AG04450 (cell line): ENCODE measurements around the gene WNT7B. TPM values are rescaled to one million over a fixed set of nuclear protein-coding genes. Genes with fewer than 3 reads are reported as not detected.

ENCODE experiments used
- CTCF ChIA-PET: fragments of 300-600, 350-600 bp; formaldehyde crosslinking; extraction: SDS; loops from one replicate; lab custom pipeline; 2022; ENCODE audit warnings: antibody characterized with exemption, inconsistent platforms; lab: Charles Lee
- POLR2A ChIA-PET: fragments of 350-600 bp; formaldehyde crosslinking; extraction: SDS; loops from one replicate; lab custom pipeline; 2021; ENCODE audit warnings: antibody characterized with exemption, inconsistent platforms; lab: Yijun Ruan, JAX
- DNase-seq: peaks from one replicate; pipeline ENCODE4 v3.0.0-alpha.2; 2011; ENCODE audit warnings: low read depth, low spot score
- H3K27ac ChIP-seq: one replicate; pipeline ENCODE4 v1.5.1; 2012; ENCODE audit warnings: low read depth, low read length, control low read depth
- H3K27me3 ChIP-seq: one replicate; pipeline ENCODE4 v1.6.0; 2012; ENCODE audit warnings: low read length; ENCODE audit not compliant: control insufficient read depth, insufficient read depth
- H3K4me3 ChIP-seq: 2 replicates; pipeline ENCODE4 v1.5.1; 2011; ENCODE audit warnings: mild to moderate bottlenecking, low read depth, low read length, control low read depth
- H3K9me3 ChIP-seq: 2 replicates; pipeline ENCODE4 v1.5.1; 2012; ENCODE audit warnings: low read length; ENCODE audit not compliant: control insufficient read depth, insufficient read depth
- polyA plus RNA-seq: library from polyadenylated mRNA; depleted of rRNA; stranded (reverse); fragments of >200 nt; gene quantifications from 2 replicates; pipeline ENCODE4 v1.2.3, GENCODE V29; 2011
- TF ChIP-seq, protein P1 (sequence below): IDR thresholded peaks from 2 replicates; pipeline ENCODE4 v1.5.1; 2011; ENCODE audit warnings: low read depth, low read length, control low read depth, inconsistent platforms

WNT7B gene
- polyA plus RNA-seq, 1 experiment, result 0.56 TPM

DNA sequence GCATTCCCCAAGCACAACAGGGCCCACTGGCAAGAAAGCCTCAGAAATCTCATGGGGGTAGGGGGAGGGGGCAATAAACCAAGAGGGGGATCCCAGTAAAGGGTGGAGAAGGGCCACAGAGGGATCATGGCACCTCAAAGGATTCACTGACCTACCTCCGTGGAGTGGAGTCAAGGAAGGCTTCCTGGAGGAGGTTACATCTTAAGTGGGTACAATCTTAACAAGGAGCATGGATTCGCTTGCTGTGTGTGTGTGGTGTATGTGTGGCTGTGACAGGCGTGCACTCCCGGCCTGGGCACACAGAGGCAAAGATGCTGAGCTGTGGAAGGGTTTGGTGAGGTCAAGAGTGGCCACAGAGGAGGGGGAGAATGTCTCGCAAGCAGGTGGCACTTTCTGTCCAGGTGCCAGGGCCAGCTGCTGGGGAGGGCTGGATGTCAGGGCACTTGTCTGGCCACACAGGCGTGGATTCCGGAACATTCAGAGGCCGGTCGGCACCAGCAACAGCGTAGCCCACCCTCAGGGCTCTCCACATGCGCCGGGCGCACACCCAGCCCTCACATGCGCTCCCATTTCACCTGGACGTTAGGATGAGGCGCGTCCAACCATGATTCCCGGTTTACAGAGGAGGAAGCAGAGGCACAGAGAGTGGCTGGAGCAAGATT is 43.3 kb downstream of the WNT7B start:
- TF ChIP-seq, protein P1, sequence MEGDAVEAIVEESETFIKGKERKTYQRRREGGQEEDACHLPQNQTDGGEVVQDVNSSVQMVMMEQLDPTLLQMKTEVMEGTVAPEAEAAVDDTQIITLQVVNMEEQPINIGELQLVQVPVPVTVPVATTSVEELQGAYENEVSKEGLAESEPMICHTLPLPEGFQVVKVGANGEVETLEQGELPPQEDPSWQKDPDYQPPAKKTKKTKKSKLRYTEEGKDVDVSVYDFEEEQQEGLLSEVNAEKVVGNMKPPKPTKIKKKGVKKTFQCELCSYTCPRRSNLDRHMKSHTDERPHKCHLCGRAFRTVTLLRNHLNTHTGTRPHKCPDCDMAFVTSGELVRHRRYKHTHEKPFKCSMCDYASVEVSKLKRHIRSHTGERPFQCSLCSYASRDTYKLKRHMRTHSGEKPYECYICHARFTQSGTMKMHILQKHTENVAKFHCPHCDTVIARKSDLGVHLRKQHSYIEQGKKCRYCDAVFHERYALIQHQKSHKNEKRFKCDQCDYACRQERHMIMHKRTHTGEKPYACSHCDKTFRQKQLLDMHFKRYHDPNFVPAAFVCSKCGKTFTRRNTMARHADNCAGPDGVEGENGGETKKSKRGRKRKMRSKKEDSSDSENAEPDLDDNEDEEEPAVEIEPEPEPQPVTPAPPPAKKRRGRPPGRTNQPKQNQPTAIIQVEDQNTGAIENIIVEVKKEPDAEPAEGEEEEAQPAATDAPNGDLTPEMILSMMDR, result no peak
- ChIA-PET POLR2A (interaction anchor here (0.7 kb wide), 1 partner anchor 37 kb away, joined by 4 read pairs; no protein-coding TSS in a partner anchor), CTCF (no interaction called here)
- no peak overlapping the region for H3K4me3 ChIP-seq
- H3K9me3 ChIP-seq, result no peaks in the 10 kb centered on the region; the same call in 1 of the 2 replicates
- H3K27ac ChIP-seq, result peak overlapping the region; percentile 39
- DNase-seq, result no peak
- no peaks in the 10 kb centered on the region for H3K27me3 ChIP-seq

DNA sequence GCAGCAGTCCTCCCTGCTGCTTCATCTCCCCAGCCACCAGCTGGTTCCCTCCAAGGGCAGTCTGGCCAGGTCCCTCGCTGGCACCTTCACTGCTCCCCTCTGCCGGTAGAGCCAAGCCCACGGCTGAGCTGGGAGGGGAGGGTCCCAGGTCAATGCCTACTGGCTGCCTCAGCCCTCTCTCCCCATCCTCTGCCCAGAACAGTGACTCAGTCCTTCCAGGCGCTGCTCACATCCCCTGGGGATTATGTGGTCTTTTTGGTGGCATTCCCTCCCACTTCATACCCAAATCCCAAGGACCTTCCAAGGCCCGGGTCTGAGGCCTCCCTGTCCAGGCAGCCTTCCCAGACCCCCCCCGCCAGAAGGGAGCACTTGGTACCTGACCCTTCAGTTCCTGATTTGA is 44.9 kb downstream of the WNT7B start:
- no peak overlapping the region for H3K4me3 ChIP-seq
- no peak for DNase-seq
- H3K9me3 ChIP-seq, result no peaks in the 10 kb centered on the region; the same call in 1 of the 2 replicates
- CTCF ChIA-PET, result no interaction called here
- no peak overlapping the region for H3K27ac ChIP-seq
- POLR2A ChIA-PET, result no interaction called here
- TF ChIP-seq, protein P1, result no peak
- no peaks in the 10 kb centered on the region for H3K27me3 ChIP-seq

DNA sequence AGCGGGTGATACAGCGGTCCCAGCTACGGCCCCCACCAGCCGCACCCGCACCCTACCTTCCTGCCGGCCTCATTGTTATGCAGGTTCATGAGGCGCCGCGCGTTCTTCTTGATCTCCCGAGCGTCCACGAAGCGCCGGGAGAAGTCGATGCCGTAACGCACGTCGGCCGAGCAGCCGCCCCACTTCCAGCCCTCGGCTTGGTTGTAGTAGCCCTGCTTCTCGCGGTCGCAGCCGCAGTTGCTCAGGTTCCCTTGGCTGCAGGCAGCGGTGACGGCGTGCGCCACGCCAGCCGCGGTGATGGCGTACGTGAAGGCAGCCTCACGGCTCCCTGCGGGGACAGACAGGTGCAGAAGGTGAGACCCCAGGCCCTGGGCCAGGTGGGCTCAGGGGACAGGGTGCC is 45.9 kb downstream of the WNT7B start:
- ChIA-PET POLR2A (no interaction called here), CTCF (no interaction called here)
- H3K4me3 ChIP-seq, result no peak overlapping the region
- TF ChIP-seq, protein P1, result no peak
- no peaks in the 10 kb centered on the region; the same call in 1 of the 2 replicates for H3K9me3 ChIP-seq
- H3K27ac ChIP-seq, result no peak overlapping the region
- DNase-seq, result no peak
- H3K27me3 ChIP-seq, result no peaks in the 10 kb centered on the region

DNA sequence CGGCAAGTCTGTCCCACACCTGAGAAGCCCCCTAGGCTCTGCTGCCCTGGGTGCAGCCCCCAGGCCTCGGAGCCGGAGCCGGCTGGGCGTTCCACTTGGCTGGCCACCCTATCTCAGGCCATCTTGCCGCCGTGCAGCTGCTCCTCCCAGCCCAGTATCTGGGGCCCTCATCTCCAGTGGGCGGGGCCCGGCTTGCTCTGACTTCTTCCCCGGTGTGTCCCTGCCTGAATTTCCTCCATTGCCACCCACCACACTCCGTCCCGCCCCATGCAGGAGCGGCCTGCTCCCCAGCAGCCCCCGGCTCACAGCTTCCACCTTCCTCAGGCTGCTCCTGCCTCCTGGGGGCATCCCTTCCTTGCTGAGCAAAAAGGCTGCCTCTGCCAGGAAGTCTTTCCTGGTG is 46.6 kb downstream of the WNT7B start:
- Histone ChIP-seq H3K27me3 (no peaks in the 10 kb centered on the region), H3K4me3 (no peak overlapping the region), H3K9me3 (no peaks in the 10 kb centered on the region; the same call in 1 of the 2 replicates), H3K27ac (no peak overlapping the region)
- POLR2A ChIA-PET, result no interaction called here
- TF ChIP-seq, protein P1, result no peak
- DNase-seq, result no peak
- CTCF ChIA-PET, result no interaction called here

DNA sequence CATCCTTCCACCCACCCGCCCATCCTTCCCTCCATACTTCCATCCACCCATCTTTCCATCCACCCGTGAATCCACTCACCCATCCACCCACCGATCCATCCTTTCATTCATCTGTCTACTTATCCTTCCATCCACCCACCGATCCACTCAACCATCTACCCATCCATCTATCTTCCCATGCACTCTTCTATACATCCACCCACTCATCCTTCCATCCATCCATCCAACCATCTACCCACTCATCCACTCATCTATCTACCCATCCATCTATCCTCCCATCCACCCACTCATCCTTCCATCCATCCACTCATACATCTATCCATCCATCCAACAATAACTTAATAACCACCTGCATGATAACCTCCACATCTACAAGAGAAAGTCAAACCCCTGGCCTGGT is 47.3 kb downstream of the WNT7B start:
- ChIA-PET CTCF (no interaction called here), POLR2A (no interaction called here)

More for the DNA sequence above, 47.3 kb downstream of the WNT7B start:
- H3K27ac ChIP-seq, result no peak overlapping the region
- no peaks in the 10 kb centered on the region for H3K27me3 ChIP-seq
- TF ChIP-seq, protein P1, result no peak
- H3K9me3 ChIP-seq, result no peaks in the 10 kb centered on the region; the same call in 1 of the 2 replicates
- no peak for DNase-seq
- H3K4me3 ChIP-seq, result no peak overlapping the region
